SW480 (cell line): Measurements from ENCODE around the gene ARL13A.
"Not testable (repeated sequence)": the region's sequence is repeated elsewhere in the genome, so short reads cannot be mapped to it uniquely, and the experiment has no call there.

Experiments used
- DNase-seq: peaks from one replicate; pipeline ENCODE4 v3.0.0-alpha.2; 2016; ENCODE audit warnings: low spot score

Gene ARL13A

GRCh38 chrX:100969408-100969807 is at the start of gene ARL13A:
Gene ARL13A (plus strand): TSS chrX:100969708. CDS start chrX:100973690, 3,982 bp downstream.
- DNase-seq: no peak

DNA sequence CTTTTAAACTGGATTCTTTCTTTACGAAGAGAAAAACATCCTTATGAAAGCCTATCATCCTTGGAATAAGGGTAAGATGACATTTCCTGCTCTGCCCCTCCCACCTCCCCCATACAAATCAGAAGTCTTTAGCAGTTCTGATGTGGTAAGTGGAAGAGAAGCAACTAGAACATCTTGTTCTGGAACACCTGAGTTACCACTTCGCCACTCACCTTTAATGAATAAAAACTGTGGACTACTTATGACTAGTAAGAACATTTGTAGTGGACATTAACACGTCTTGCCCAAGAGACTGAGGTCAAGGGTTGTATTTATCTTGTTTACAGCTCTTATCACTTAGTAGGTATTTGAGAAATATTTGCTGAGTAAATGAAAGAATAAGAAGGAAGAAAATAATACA is 45.1 kb upstream of the ARL13A start:
- DNase-seq: no peak

GRCh38 chrX:100926453-100926852 is 43.1 kb upstream of the ARL13A start:
- no peak for DNase-seq

GRCh38 chrX:100928660-100929613 is 40.6 kb upstream of the ARL13A start, which contains the start of gene XKRX:
Gene XKRX (minus strand): TSS chrX:100928917. CDS start chrX:100928304, 613 bp downstream.
- DNase-seq: peak; percentile 62

- DNase-seq: no peak
These were observed 38.1 kb upstream of the ARL13A start for GRCh38 chrX:100931218-100931924.

DNA sequence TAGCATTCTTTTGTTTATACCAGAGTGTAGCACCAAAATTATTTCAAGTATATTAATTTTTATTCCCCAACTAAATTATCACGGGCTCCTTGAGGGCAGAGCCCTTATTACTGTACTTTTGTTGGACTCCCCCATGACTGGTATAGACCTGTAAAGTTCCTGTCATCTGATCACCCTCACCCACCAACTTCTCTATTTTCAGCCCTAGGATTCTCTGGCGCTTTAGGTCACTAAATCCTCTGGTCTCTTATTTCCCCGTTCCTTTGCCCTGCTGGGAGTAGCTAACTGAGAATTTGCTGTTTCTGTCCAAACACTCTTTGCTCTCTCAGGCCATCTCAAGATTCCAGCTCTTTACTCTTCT is 37.6 kb upstream of the ARL13A start:
- DNase-seq: no peak

- DNase-seq: no peak
These were observed 33.7 kb upstream of the ARL13A start for GRCh38 chrX:100935767-100936166.

- no peak for DNase-seq
These were observed 30.2 kb upstream of the ARL13A start for GRCh38 chrX:100939333-100939732.

- no peak for DNase-seq
These were observed 24.9 kb upstream of the ARL13A start for GRCh38 chrX:100944601-100945000.

DNA sequence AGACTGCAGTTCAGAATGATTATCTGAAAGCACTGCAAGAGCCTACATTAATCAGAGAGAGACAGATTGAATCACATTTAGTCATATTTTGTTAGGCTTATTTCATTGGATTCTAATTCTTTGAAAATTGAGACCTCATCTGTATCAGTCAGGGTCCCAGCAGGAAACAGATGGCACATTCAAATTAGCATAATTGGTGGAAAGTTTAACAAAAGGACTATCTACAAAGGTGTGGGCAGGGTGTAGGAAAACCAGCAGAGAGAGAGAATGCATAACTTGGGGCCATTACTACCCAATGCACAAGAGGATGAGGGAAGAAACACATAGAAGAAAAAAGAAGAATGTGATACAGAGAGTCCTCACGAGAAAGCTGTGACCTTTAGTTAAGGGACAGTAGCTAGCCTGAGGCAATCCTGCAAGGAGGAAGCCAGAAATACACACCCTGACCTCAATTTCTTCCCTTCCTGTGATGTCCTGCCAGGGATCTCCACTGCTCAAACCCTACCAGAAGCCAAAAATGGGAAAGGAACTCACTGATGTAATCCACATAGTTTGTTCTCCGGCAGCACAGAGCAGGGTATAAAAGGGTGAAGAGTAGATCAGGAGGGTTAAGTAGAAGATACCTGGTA is 23.1 kb upstream of the ARL13A start:
- DNase-seq: no peak

DNA sequence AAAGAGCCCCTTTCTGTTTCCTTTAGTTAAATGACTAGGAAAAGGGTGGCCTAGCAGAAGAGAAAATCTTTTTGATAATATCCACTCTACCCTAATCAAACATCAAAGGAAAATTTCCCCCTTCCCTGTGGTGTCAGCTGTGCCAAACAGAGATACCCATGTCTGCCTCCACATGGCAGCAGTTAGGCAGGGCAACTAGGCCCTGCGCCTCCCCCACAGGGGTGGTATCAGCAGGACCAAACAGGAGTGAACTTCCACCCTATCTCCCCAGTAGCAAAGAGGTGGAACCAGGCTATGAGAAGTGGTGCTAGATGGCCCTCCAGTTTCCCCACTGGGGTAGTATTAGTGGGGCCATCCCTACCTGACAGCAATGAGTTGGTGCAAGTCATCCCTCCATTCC is 21.0 kb upstream of the ARL13A start:
- no peak for DNase-seq

GRCh38 chrX:100962811-100963210 is 6.7 kb upstream of the ARL13A start:
- DNase-seq: no peak

GRCh38 chrX:100964362-100964761 is 5.1 kb upstream of the ARL13A start:
- DNase-seq: no peak

DNA sequence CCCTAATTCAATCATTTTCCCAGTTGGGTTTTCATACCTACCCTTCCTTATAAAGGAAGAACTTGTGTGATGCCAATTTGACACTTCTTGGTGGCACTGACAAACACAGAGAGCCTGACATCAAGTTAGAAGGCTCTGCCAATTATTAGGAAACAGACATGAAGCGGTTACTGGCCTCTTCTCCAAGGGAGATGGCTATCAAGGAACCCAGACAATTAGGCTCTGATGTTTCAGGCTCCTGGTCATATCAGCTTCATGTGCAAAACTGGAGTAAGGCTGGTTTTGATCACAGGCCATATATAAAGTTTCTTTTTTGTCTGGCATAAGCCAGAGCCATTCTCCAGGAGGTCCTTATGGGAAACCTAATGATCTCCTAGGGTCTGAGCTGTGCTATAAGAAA is 428 bp downstream of the ARL13A start:
- DNase-seq: no peak

- no peak for DNase-seq
These were observed 3.9 kb downstream of the ARL13A start for GRCh38 chrX:100973411-100973810.

- no peak for DNase-seq
These were observed 5.7 kb downstream of the ARL13A start for GRCh38 chrX:100975212-100975611.

DNA sequence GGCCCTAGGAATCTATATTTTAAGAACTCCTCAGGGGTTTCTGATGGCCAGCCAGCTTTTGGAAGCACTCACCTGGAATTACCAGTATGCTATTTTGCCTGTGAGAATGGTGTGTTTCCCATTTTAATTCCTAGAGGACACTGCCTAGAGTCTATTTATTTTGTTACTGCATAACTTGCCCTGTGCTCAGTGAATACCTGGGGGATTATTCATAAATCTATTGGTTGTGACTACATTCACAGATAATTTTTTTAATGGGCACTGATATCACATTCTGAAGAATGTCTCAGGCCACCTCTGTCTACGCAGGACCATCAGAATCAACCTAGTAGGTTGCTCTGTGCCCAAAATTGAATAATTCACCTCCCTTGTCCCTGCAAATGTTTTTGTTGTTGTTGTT is 6.7 kb downstream of the ARL13A start:
- DNase-seq: no peak

DNA sequence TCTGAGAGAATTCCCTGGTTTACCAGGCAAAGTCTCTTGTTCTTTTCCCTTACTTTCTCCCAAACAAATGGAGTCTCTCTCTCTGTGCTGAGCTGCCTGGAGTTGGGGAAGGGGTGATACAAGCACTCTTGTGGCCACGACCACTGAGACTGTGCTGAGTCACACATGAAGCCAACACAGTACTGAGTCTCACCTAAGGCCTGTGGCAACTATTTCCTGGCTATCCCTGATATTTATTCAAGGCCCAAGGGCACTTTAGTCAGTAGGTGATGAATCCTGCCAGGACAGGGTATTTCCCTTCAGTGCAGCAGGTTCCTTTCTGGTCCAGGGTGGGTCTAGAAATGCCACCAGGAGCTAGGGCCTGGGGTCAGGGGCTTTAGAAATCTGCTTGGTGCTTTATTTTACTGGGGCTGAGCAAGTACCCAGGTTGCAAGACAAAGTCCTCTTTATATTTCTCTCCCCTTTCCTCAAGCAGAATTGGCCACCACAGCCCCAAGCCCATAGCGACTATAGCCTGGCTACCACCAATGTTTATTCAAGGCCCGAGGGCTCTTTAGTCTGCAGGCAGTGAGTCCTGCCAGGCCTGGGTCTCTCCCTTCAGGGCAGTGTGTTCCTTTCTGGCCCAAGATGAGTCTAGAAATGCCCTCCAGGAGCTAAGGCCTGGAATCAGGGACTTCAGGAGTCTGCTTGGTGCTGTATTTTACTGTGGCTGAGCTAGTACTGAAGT is 10.5 kb downstream of the ARL13A start:
- no peak for DNase-seq

DNA sequence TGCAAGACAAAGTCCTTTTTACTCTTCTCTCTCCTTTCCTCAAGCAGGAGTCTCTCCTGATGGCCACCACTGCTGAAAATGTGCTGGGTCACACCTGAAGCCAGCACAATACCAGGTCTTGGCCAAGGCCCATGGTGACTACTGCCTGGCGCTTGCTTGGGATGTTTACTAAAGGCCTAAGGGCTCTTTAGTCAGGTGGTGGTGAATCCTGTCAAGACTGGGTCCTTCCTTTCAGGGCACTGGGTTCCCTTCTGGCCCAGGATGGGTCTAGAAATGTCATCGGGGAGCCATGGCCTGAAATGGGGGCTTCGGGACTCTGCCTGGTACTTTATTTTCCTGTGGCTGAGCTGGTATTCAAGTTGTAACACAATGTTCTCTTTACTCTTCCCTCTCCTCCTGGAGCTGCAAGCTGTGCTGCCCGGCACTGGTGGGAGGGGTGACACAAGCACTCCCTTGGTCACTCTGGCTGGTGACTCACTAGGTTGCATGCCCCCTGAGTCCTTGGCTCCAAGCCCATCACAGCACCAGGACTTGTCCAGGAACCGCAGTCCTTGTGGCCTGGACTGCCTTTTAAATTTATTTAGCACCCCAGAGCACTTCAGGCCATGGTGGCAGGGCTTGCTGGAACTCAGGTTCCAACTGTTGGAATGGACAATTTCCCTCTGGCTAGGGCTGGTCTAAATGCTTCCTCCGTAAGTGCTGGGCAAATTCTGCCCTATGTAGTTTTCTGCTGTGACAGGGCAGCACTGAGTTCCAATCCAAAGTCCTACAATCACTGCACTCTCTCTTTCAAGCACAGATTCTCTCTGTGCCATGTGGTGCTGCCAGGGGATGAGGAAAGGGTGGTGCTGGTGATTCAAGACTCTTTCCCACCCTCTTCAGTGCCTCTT is 11.3 kb downstream of the ARL13A start:
- DNase-seq: no peak

GRCh38 chrX:100981498-100981845 is 12.0 kb downstream of the ARL13A start:
- DNase-seq: not testable (repeated sequence)

GRCh38 chrX:100984818-100985217 is 15.3 kb downstream of the ARL13A start:
- DNase-seq: no peak
